ENCODE results near the gene BAIAP2. TPM values are rescaled to one million over a fixed set of nuclear protein-coding genes. Genes with fewer than 3 reads are reported as not detected.

Gene BAIAP2
- polyA plus RNA-seq, 3 donors, result 6.9 to 23.7 (median 14.9) TPM

DNA sequence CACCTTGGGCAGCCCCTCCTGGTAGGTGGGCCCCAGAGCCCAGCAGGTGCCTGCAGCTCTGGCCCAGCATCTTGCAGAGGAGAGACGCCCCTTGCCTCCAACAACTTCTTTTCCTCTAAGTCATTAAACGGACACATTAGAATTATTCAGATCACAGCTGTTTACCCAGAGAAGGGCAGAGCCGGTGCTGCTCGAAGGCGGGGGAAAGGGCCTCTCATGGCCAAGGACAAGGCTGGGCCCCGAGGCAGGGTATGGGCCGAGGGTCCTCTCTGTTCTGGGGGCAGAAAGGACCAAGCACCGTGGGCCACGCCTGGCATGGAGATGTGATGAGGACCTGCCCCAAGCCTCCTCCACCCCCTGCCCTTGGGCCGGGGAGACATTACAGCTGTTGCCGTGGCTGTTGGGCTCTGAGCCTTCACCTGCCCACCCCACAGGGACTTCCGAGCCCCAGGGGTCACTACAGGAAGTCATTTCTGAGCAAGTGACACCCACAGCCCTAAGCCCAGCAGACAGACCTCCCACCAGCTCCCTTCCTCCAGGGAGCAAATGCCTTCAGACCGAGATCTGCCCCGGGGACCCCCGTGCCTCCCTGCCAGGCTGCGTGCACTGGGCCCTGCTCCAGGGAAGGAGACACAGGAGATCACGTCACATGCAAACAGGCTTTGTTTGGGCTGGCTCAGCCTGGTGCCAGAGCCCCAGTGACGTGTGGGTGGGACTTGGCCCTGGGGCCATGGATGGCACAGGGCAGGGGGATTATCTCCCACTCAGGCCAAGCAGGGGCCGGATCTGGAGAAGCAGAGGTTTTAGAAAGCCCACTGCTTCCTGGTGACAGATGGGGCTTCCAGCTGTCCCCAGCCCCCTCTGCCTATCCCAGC, 129.7 kb downstream of the BAIAP2 start:
- no peak overlapping the region for H3K27ac ChIP-seq (ENCODE audit: low read depth, low read length)
- 43 to 75% (median 70%) methylated on average over 19 of the region's 19 CpGs for whole genome bisulfite sequencing, 3 donors

DNA sequence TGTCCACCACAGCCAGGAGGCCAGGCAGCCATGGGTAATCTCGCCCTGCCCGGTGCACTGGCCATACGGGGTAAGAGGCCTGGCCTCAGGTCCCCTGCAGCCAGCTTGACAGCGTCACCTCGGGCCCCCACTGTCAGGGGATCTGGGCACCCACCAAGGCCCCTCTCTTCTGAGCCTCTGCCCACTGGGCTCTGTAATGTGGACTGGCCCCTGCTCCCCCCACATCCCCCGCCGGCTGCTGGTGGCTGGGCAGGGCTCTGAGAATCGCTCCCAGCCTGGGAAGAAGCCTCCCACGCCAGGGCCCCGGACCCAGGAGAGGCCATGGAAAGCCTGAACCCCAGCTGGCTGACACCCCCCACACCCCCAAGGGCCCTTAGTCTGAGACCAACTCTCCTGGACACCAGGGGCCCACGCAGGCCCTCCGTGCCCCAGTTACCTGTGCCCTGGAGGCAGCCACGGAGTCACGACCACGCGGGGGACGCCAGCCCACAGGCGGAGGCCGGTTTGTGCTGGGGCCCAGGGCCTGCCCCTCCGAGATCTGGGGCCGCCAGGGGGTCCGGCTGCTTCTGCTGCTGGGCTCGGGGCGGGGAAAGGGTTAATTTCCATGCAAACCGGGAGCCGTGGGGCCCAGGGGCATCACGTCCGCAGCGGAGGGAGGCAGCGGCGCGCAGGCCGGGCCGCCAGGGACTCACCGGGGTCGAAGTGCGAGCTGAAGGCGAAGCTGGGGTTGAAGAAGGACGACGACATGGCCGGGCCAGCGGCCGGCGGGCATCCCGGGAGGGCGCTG, 130.5 kb downstream of the BAIAP2 start, which contains the start of gene PVALEF:
PVALEF (plus strand) TSS at position 262 of the 787 bp plus-strand sequence. CDS start 15,720 bp downstream, outside the sequence.
- no peak within 1 kb of the TSS for H3K27ac ChIP-seq (ENCODE audit: low read depth, low read length)
- WGBS, 3 donors, result 14 to 29% (median 27%) methylated on average over 36 to 46 of the region's 46 CpGs

DNA sequence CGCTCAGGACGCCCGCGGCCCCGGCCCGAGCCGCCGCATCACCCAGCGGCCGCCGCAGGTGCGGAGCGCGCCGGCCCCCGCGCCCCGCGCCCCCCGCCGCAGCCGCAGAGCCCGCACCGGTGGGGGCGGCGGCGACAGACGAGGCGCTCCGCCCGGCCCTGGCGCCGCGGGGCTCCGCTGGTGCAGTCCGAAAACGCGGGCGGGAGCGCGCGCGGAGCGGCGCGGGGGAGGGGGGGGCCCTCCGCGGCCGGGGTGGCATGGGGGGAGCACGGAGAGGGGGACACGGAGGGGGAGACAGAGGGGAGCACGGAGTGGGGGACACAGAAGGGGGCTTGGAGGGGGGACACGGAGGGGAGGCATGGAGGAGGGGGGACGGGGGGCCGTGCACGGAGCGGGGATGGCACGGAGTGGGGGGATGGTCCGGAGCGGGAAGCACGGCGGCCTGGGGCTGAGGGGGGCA, 131.1 kb downstream of the BAIAP2 start, which contains the start of gene AATK:
AATK (minus strand) TSS at position 189 of the 460 bp plus-strand sequence. CDS start 229 bp downstream, outside the sequence.
- H3K27ac ChIP-seq (ENCODE audit: low read depth, low read length), result no peak within 1 kb of the TSS
- 1 to 2% (median 1%) methylated on average over 16 to 54 of the region's 62 CpGs for WGBS, 3 donors

Other genes with a start within 250 kb of the BAIAP2 start
- 10 to 100 TPM; 14.8 to 27.8 (median 26.4) TPM for gene CHMP6, start 43.3 kb upstream of the BAIAP2 start, polyA plus RNA-seq
- gene PVALEF, start 130.4 kb downstream of the BAIAP2 start, polyA plus RNA-seq, result not detected
- gene AATK, start 131.1 kb downstream of the BAIAP2 start, polyA plus RNA-seq, result 10 to 100 TPM in 1 of 3 donors, 1 to 10 TPM in 2; 3.9 to 13.2 (median 5.2) TPM
- 10 to 100 TPM in 1 of 3 donors, 1 to 10 TPM in 2; 5.0 to 12.7 (median 5.4) TPM for gene CEP131, start 187.8 kb downstream of the BAIAP2 start, polyA plus RNA-seq
- gene TEPSIN, start 203.9 kb downstream of the BAIAP2 start, polyA plus RNA-seq, result 10 to 100 TPM; 22.7 to 24.7 (median 24.0) TPM
- 10 to 100 TPM; 17.7 to 56.3 (median 46.2) TPM for gene NDUFAF8, start 204.2 kb downstream of the BAIAP2 start, polyA plus RNA-seq